Anterior cingulate cortex (tissue), 58 donors: ENCODE results near the gene ITGB7.

ENCODE experiments used
- DNase-seq, 58 donors: peaks; one replicate each; lab custom pipeline; 2025; lab: John Stamatoyannopoulos, UW

ITGB7 gene

DNA sequence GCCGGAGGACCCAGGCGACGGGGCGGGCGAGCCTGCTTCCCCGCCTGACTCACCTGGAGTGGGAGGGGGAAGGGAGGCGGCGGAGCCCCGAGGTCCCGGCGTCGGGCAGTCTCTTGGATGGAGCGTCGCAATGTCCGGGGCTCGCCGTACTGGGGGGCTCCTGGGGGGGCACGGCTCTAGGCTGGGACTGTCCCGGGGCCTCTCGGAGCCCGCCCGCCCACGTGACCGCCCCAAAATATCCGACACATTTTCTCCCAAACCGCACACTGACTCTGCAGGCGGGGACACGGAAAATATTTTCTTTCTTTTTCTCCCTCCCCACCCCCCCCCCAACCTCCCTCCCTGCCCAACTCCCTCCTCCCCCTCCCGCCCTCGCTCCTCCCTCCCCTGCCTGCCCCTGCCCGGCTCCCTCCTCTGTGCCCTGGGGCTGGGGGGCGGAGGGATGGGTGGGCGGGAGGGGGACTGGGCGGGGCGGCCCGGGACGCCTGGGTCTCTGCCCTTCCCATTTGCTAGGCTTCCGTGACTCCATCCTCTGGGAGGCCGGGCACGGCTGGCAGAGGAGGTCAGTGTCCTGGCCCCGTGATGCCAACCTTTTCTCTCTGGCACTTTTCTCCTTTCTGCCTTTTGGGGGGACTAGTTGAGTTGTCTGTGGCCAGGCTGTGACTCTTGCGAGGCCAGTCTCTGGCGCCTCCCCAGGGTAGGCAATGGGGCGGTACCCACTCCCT lies 25.0 kb upstream of the ITGB7 start, which contains the start of gene RARG:
Gene RARG, minus strand, starts transcription at position 289 of the 725 bp plus-strand sequence. CDS start 4,664 bp downstream, outside the sequence.
- peak in 33 of 58 donors; percentile 28 to 88 (median 48) for DNase-seq

DNA sequence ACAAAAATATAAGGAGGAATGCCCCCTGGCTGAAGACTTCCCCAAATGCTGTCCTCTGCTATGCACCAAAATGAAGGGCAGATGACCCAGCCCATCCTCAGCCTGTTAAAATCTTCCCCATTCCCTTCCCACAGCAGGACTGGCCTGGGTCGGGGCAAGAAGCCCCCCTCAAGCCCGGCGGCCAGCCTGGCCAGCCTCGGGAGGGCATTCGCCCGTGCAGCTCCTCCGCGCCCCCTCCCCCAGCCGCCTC lies 24.5 kb upstream of the ITGB7 start:
- no peak for DNase-seq

DNA sequence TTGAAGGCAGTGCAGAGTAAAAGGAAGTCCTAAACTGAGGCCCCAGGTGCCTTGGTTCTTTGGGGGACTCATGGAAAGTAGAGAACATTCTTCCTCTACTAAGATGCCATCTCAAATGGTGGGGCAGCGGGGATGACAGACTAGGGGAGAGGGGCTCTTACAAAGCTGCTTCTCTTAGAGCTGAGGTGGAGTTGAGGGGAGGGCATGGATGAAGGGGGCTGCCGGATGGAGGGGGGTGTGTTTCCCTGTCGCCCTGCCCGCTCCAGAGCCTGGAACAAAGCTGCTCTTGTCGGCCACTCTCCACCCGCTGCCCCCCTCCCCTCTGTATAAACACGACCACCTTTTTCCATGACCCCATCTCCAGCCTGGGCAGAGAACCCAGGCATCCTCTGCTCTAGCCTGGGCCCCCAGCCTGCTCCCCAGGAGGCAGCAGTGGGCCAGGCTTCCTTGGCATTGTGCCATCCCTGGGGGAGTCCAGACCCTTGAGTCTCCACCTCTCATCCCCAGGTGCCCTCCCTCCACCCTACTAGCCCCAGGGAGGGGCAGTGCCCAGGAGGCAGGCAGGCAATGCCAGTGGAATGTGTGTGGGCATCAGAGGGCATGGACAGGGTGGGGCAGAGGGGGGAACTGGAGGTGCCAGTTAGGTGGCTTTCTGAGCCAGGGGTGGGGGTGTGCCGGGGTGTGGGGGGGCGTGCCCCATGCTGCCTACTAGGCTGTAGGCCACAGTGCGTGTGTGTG lies 23.2 kb upstream of the ITGB7 start:
- peak in 1 of 58 donors; percentile 28 for DNase-seq

DNA sequence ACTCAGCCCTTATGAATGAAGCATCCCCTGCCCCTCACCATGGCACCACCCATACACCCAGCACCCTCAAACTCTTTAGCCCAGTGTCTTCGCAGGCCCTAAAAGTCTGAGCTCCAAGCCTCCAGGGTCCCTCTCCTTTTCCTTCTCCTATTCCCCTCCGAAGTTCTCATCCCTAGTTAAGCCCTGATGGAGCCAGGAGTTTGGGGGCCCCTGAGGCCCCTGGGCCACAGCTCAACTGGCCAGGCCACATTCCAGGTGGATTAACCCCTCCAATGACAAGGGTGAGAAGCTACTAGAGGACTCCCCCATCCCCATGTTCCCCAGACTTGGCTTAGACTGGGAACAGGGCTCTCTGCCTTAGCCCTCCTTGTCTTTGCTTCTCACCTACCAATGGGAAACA lies 22.4 kb upstream of the ITGB7 start:
- no peak for DNase-seq

DNA sequence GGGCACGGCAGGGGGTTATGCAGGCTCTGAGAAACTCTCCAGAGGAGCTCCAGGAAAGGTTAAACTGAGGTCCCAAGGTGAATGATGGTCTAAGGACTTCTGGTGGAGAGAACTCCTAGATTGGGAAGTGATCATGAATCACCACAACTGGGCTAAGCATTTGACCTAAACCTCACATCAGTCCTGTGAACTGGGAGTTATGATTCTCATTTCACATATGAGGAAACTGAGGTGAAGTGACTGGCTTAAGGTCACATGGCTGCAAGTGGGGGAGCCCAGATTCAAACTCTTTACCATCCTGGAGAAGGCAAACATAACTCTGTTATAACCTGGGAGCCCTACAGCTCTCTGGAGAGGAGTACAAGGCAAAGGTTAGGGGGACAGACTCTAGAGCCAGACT lies 20.8 kb upstream of the ITGB7 start:
- no peak for DNase-seq

DNA sequence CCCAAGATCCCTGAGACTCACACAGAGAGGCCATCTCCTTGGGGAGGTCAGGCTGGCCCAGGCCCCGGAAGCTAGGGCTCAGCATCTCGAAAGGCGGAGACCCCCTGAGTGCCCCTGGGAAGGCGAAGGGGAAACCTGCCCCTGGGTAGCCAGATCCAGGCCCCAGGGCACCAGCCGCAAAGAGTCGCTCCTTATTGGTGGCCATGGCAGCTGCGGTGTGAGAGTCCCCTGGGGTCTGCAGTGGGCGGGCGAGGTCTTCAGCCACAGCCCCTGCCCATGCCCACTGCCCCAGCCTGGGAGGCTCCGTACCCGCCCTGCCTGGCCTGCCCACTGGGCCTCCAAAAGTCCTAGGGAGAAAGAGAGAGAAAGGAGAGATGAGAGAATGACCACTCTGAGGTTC lies 20.3 kb upstream of the ITGB7 start:
- DNase-seq = no peak

DNA sequence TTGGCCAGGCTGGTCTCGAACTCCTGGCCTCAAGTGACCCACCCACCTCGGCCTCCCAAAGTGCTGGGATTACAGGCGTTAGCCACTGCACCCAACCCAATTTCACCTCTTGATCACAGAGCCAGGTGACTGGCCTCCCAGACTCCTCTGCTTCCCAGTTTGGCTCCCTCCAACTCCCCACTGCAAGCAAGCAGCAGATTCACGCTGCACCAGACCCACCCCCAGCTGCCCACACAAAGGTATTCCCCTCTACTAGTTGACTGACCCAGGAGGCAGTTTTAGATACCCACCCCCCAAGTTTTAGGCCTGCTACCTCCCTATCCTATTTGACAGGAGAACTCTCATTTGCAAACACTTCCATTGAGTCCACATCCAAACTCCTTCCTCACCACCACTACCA lies 19.8 kb upstream of the ITGB7 start:
- no peak for DNase-seq

DNA sequence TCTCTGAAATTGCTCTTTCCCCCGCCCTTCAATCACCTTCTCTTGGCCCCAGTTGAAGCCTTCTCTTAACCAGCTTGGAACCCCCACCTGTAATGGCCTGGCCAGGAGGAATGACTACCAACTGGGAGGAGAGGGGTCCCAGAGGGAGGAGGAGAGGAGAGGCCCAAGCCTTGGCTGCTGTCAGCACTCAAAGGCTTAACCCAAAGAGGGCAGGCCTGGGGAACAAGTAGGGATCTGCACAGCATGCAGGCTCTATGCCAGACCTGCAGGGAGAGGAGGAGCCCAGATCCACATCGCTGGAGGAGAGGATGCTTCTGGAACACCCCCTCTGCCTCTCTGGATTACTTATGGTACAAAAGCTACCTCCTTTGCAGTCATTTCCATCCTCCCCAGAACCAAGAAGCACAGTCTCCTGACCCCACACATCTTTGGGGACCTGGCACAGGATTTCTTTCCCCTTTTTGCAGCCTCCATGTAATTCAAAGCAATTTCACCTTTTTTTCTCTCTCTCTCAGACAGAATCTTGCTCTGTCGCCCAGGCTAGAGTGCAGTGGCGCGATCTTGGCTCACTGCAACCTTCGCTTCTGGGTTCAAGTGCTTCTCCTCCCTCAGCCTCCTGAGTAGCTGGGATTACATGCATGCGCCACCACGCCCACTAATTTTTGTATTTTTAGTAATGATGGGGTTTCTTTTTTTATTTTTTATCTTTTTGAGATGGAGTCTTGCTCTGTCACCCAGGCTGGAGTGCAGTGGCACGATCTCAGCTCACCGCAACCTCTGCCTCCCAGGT lies 18.8 kb upstream of the ITGB7 start:
- peak in 1 of 58 donors; percentile 28 for DNase-seq

DNA sequence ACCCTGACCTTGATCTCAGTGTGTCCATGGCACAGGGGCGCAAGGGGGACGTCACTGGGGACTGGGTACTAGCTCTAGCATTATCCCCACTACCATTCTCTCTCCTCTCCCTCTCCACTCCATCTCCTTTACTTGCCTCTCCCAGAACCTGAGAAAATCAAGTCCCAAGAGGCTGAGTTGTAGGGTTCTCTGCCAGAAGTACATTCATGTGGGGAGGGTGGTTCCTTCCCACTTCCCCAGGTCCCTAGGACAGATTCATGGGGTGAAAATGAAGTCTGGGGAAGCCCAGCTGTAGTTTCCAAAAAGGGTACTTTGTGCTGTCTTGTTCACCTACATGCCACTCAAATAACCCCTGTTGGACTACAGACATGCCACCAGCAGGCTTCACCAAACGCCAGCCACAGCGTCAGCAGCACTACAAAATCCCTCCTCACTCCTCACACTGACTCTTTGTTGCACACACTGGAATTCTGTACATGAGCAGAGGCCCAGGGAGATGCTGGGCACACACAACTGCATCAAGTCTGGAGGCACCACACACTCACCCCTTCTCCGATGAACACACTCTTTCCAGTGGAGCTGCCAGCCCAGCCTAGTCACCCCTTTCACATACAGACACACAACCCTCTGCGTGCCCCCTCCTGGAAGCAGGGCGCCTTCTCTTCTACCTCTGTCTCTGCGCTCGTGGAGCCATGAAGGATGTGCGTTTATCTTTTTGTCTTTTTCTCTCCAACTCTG lies 18.0 kb upstream of the ITGB7 start:
- DNase-seq = peak in 3 of 58 donors; percentile 16 to 21 (median 20)

DNA sequence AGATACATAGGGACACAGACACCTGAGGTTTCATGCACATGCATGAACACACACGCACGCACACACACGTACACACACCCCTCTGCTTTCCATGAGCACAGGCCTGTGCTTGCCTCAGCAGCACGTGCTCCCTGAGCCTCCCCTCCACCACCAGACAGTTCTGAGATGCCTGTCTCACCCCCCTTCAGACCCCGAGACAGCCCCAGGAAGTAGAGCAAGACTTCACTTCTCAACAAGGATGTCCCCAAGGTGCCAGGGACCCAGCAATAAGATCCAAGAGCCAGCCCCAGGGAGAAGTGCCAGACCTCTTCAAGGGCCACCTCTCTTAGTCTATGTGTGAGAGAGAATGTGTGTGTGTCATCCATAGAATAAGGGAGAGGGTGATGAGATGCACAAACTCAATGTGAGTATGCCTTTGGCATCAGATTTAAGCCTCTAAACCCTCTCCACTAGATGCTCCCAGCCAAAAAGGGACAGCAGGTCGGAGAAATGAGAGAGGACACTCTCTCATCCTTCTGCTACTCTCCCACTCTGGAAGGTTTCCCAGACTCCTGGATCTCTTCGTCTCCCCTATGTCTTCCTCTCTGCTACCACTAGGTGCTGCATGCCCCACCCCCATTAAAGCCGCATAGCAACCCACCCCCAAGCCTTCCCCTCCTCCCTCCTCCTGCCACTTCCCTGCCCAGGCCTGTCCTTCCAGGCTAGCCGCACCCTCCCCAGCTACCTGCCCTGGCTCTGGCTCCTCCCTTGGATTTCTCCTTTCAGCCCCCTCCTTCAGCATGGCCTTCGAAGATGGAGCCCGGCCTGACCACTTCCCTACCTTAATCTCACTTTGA lies 17.2 kb upstream of the ITGB7 start:
- DNase-seq = peak in 1 of 58 donors; percentile 12

DNA sequence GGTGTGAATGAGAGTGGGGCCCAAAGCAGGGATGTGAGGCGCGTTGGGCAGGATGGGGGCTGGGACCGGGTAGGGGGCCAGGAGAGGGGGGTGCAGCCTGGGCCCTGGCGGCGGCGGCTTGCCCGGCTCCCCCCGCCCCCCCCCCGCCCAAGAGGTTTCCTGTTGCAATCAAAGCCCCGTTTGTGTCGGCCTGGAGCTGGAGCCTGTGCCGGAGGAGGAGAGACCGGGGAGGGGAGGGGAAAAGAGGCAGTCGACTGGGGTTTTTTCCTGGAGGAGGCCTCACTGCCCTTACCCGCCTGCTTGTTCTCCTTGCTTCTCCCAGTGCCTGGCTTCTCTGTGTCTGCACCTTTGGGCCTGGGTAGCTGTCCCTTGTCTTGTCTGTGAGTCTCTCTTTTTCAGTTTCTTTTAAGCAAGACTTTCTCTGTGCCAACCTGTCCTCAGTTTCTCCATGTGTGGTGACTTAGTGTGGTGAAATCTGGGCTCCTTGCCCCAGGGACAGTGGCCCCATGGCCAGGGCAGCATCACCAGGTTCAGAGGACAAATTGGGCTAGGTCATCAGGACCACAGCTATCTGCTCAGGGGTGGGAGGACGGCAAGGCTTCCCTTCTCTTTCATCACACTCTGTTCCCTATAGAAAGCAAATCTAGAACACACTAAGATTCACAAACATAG lies 16.5 kb upstream of the ITGB7 start:
- DNase-seq = peak in 47 of 58 donors; percentile 18 to 76 (median 53)

DNA sequence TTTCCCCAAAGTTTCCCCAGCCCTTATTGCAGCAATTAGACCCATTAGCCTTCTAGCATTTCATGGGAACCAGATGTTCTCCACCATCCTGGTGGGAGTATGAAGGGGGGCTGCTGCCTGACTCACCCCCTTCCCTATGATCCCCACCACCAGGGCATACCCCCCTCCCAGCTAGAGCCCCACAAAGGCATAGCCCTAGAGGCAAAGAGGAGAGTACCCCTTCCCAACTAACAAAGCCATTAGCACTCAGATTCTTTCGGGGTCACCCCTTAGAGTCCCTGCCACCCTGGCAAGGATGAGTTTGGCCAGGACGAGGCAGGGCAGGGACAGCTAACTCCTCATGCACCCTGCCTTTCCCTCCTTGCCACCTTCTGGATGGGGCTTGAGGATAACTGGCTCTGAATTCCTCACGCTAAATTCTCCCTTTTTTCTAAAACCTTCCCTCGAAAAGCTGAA lies 15.8 kb upstream of the ITGB7 start:
- DNase-seq = no peak

DNA sequence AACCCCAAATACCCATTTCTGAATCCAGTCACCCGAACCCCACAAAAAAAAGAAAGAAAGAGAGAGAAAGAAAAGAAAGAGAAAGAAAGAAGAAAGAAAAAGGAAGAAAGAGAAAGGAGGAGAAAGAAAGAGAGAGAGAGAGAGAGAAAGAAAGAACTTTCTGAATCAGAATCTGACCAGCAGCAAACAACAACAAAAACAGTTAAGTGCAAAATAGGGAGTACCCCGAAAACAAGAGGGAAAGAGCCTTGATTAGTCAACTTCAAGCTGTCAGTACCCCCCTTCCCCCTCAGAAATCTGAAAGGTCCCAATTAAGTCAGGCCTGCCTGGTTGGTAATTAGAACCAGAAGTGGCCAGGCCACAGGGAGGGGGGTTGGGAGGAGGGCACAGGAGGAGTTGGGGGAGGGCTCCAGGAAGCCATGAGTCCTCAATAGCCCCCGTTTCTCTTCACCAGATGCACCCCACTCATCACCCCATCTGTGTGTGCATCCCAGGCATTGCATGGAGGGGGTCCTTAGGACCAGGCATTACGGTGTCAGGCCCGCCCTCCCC lies 15.2 kb upstream of the ITGB7 start:
- no peak for DNase-seq

DNA sequence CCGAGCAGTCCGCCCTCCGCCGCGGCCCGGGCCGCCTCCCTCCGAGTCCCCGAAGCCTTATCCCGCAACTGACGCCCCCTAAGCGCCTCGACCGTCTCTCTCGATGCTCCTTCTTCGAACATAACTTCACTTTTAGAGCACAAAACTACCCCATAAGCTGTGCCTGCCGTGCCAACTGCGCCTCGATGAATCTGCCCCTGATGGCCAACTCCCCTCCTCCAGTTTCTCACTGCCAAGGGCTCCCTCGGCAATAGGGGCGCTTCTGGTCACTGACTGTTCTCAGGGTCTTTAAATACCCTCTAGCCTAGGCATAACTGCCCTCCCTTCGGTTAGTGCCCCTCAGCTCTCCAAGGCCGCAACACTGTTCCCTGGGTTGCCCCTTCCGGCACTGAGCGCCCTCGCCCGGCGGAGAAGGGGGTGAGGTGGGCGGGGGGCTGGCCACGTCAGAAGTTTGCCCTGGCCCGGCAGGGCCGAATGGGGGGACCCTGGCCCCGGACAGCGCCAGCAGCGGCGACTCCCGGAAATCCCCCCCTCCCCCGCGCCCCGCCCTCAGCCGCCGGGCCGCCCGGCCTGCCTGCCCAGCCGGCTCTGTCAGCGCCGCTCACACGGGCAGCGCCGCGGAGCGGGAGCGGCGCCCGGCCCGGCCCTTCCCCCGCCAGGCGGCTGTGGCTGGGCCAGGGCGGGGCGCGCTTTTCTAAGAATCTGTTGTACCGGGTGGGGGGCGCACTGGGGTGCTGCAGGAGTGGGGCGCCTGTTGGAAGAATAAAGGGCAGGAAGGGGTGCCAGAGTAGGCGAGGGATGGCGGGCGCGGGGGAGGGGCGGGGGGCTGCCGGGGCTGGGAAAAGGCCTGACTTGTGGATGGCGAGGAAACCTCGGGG lies 14.4 kb upstream of the ITGB7 start:
- DNase-seq = peak in 48 of 58 donors; percentile 39 to 79 (median 63)

DNA sequence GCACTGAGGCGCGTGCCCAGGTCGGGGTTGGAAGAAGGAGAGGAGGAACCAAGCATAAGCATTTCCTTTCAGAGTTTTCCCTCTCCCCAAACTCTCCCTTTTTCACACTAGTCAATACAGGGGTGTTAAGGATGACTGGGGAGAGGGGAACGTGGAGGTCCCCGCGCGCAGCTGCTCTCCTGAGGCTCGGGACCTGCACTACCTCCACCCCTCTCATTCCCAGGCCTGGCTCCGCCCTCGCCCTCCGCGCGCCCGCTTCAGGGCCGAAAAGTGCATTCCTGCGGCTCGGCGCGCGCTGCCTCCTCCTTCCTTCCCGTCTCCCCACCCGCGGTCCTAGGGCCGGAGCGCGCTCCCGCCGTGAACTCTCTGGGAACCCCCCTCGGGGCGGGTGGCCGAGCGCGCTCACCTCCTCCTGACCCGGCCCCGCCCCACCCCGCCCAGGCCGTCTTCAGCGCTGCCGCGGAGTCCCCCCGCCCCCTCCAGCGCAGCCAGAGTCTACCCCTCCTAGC lies 13.7 kb upstream of the ITGB7 start:
- DNase-seq = peak in 51 of 58 donors; percentile 22 to 88 (median 70)

DNA sequence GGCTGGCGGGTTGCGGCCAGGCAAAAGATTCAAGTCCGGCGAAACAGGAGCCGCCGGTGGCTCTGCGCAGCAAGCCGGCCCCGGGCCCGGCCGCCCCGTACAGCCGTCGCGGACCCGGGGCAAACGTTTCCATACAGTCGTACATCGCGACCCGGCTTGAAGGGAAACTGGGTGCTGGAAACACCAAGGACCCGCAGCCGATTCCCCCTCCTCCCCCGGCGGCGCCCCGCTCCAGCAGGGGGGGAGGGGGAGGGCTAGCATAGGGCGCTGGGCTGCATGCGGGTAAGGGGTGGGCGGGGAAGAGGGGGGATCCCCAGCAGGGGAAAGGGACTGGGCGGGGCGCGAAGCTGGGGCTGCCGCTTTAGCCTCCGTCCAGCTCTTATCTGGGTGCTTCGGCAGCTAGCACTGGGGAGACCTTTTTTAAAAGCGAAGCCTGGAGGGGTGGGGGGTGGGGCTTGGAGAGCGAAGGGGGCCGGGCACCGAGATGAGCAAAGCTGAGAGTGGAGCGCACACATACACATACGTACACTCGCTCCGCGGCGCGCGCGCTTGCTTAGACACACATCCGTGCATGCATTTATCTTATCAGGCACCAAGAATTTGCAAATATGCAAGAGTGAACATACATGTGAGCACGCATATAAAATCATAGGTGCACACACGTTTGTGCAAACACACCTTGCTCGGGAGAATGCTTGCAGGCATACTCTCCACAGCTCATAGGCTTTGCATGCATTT lies 13.1 kb upstream of the ITGB7 start:
- DNase-seq = peak in 46 of 58 donors; percentile 36 to 86 (median 59)
